ENCODE measurements around the gene CLDN24. TPM values are rescaled to one million over a fixed set of nuclear protein-coding genes. Genes with fewer than 3 reads are reported as not detected.

Gene CLDN24
- total RNA-seq, 1 experiment from 2014 or later, result not detected

- Histone ChIP-seq H2AFZ (ENCODE audit: low read depth, low read length, poor library complexity, severe bottlenecking) (no peak overlapping the region), H3K4me2 (ENCODE audit: low read length) (no peak overlapping the region), H3K9ac (ENCODE audit: low read length) (no peak overlapping the region), H3K36me3 (ENCODE audit: control insufficient read depth in 1 of 2, insufficient read depth in 2 of 2, low read length in 2 of 2) (no peaks in the 10 kb centered on the region), H3K4me3 (replicated peaks in 1 of 2; ENCODE audit: low read depth in 1 of 2, low read length in 2 of 2) (no peak overlapping the region), H3K9me3 (ENCODE audit: control insufficient read depth in 1 of 2, insufficient read depth in 1 of 2, low read depth in 1 of 2, low read length in 2 of 2) (peaks cover 0 to 7% of the 10 kb centered on the region in 2 experiments; a peak in 1 of 4 replicates), H3K79me2 (ENCODE audit: insufficient read depth, low read length) (no peaks in the 10 kb centered on the region), H3K27ac (ENCODE audit: low read depth, low read length) (no peak overlapping the region), H3K9me2 (ENCODE audit: insufficient read depth) (no peaks in the 10 kb centered on the region), H3K27me3 (ENCODE audit: insufficient read depth, low read length) (no peaks in the 10 kb centered on the region), H4K20me1 (ENCODE audit: insufficient read depth) (no peaks in the 10 kb centered on the region), H3K4me1 (ENCODE audit: control insufficient read depth in 1 of 2, insufficient read depth in 2 of 2, low read length in 2 of 2) (peaks cover 4 to 22% of the 10 kb centered on the region in 2 experiments; a peak in 3 of 4 replicates)
- BruUV-seq (replicated peaks), result no TSS peak
- ChIA-PET POLR2A (no interaction called here), CTCF (no interaction called here), RAD21 (ENCODE audit: low non-redundant PET in 1 of 2, low total read pairs in 2 of 2, uncharacterized antibody in 2 of 2, unreplicated experiment in 2 of 2) (no interaction called here)
- intact Hi-C loops (cut with micrococcal nuclease), result no loop called here
- no peak for TF ChIP-seq EGR1 (IDR thresholded peaks at IDR 0.05; ENCODE audit: low read depth)
- TF ChIP-seq CTCF (IDR thresholded peaks at IDR 0.05 in 2 of 3, conservative IDR thresholded peaks at IDR 0.05 in 1 of 3; ENCODE audit: borderline replicate concordance in 1 of 3, insufficient read depth in 1 of 3, low read depth in 2 of 3, low read length in 2 of 3), result no peak
- no peak for TF ChIP-seq ATF3 (IDR thresholded peaks at IDR 0.05)
- no peak for TF ChIP-seq ZNF274 (IDR thresholded peaks at IDR 0.05; ENCODE audit: low read depth, low read length)
- TF ChIP-seq SIN3A (IDR thresholded peaks at IDR 0.05; ENCODE audit: low read depth), result no peak
- TF ChIP-seq SRF (IDR thresholded peaks at IDR 0.05; ENCODE audit: low read depth), result no peak
- no peak for TF ChIP-seq FOSL1 (IDR thresholded peaks at IDR 0.05; ENCODE audit: low read depth)
- no peak for TF ChIP-seq ZFX (IDR thresholded peaks at IDR 0.05)
- ATAC-seq, result no peak
- DNase-seq (ENCODE audit: low read depth, low spot score), result no peak
Observed at GRCh38 chr4:183328832-183329231, 6.6 kb upstream of the CLDN24 start.

GRCh38 chr4:183327827-183328226 lies 5.6 kb upstream of the CLDN24 start:
- intact Hi-C loops (cut with micrococcal nuclease), result no loop called here
- Histone ChIP-seq H3K9ac (ENCODE audit: low read length) (no peak overlapping the region), H3K4me3 (replicated peaks in 1 of 2; ENCODE audit: low read depth in 1 of 2, low read length in 2 of 2) (no peak overlapping the region), H3K79me2 (ENCODE audit: insufficient read depth, low read length) (no peaks in the 10 kb centered on the region), H3K9me3 (ENCODE audit: control insufficient read depth in 1 of 2, insufficient read depth in 1 of 2, low read depth in 1 of 2, low read length in 2 of 2) (peaks cover 0 to 3% of the 10 kb centered on the region in 2 experiments; a peak in 1 of 4 replicates), H3K4me2 (ENCODE audit: low read length) (no peak overlapping the region), H4K20me1 (ENCODE audit: insufficient read depth) (no peaks in the 10 kb centered on the region), H3K27me3 (ENCODE audit: insufficient read depth, low read length) (no peaks in the 10 kb centered on the region), H3K9me2 (ENCODE audit: insufficient read depth) (no peaks in the 10 kb centered on the region), H3K4me1 (ENCODE audit: control insufficient read depth in 1 of 2, insufficient read depth in 2 of 2, low read length in 2 of 2) (peaks cover 0 to 12% of the 10 kb centered on the region in 2 experiments; a peak in 2 of 4 replicates), H3K36me3 (ENCODE audit: control insufficient read depth in 1 of 2, insufficient read depth in 2 of 2, low read length in 2 of 2) (no peaks in the 10 kb centered on the region), H3K27ac (ENCODE audit: low read depth, low read length) (no peak overlapping the region), H2AFZ (ENCODE audit: low read depth, low read length, poor library complexity, severe bottlenecking) (no peak overlapping the region)
- CTCF ChIA-PET, result no interaction called here
- ATAC-seq, result no peak
- BruUV-seq (replicated peaks), result no TSS peak
- POLR2A ChIA-PET, result no interaction called here
- DNase-seq (ENCODE audit: low read depth, low spot score), result no peak
- RAD21 ChIA-PET (ENCODE audit: low non-redundant PET in 1 of 2, low total read pairs in 2 of 2, uncharacterized antibody in 2 of 2, unreplicated experiment in 2 of 2), result interaction anchor here in 1 of 2 experiments (0.8 kb wide), 1 partner anchor 34 kb away, joined by 3 read pairs; no protein-coding TSS in a partner anchor
- TF ChIP-seq REST (IDR thresholded peaks at IDR 0.05; ENCODE audit: low read depth) (no peak), ZNF274 (IDR thresholded peaks at IDR 0.05; ENCODE audit: low read depth, low read length) (no peak), MAX (IDR thresholded peaks at IDR 0.05) (no peak), ELF1 (IDR thresholded peaks at IDR 0.05; ENCODE audit: borderline replicate concordance, low read depth) (no peak), CTCF (IDR thresholded peaks at IDR 0.05 in 2 of 3, conservative IDR thresholded peaks at IDR 0.05 in 1 of 3; ENCODE audit: borderline replicate concordance in 1 of 3, insufficient read depth in 1 of 3, low read depth in 2 of 3, low read length in 2 of 3) (no peak), SP1 (IDR thresholded peaks at IDR 0.05; ENCODE audit: low read depth) (no peak), SIN3A (IDR thresholded peaks at IDR 0.05; ENCODE audit: low read depth) (no peak)
